IMR-90 (cell line): Measurements from ENCODE around the gene HSP90AA1. TPM values are rescaled to one million over a fixed set of nuclear protein-coding genes. Genes with fewer than 3 reads are reported as not detected.

Experiments used
- ATAC-seq: fragments of 200-7000 bp; cut with Tn5 transposase; 2 replicates; pipeline ENCODE4 v1.9.1; 2020; ENCODE audit warnings: low read depth, mild to moderate bottlenecking, moderate library complexity
- BruUV-seq: library from RNA; stranded (reverse); fragments of 400-500 nt; replicated peaks from 2 replicates; lab custom pipeline; 2021; lab: Mats Ljungman, UMichigan
- CTCF ChIA-PET: fragments of 300-600 bp; formaldehyde crosslinking; extraction: SDS; loops from one replicate; lab custom pipeline; 2021; ENCODE audit warnings: antibody characterized with exemption; lab: Yijun Ruan, JAX
- POLR2A ChIA-PET: fragments of 300-600 bp; sonication (Branson Sonifier 250); formaldehyde crosslinking; loops from one replicate; lab custom pipeline; 2022; ENCODE audit warnings: antibody characterized with exemption; ENCODE audit not compliant: unreplicated experiment; lab: Charles Lee
- DNase-seq: peaks from one replicate; pipeline ENCODE4 v3.0.0; 2013
- H2AFZ ChIP-seq: replicated peaks from 2 replicates; pipeline ENCODE3; 2013; ENCODE audit warnings: low read length, mild to moderate bottlenecking; ENCODE audit not compliant: poor library complexity
- H2AK5ac ChIP-seq: 2 replicates; pipeline ENCODE4 v1.6.1; 2013; ENCODE audit warnings: low read depth, low read length, inconsistent platforms
- H2AK9ac ChIP-seq: replicated peaks from 2 replicates; pipeline ENCODE3; 2013; ENCODE audit warnings: mild to moderate bottlenecking, low read depth, low read length, moderate library complexity; ENCODE audit not compliant: poor library complexity
- H2BK120ac ChIP-seq: 2 replicates; pipeline ENCODE4 v1.6.1; 2013; ENCODE audit warnings: low read depth, low read length, inconsistent platforms
- H2BK15ac ChIP-seq: 3 replicates; pipeline ENCODE4 v1.6.1; 2013; ENCODE audit warnings: low read depth, low read length, inconsistent platforms
- H2BK20ac ChIP-seq: 2 replicates; pipeline ENCODE4 v1.6.1; 2013; ENCODE audit warnings: low read depth, mild to moderate bottlenecking, inconsistent platforms, low read length, moderate library complexity
- H2BK5ac ChIP-seq: 2 replicates; pipeline ENCODE4 v1.6.1; 2013; ENCODE audit warnings: mild to moderate bottlenecking, low read depth, low read length, inconsistent platforms; ENCODE audit not compliant: poor library complexity, severe bottlenecking
- H3K14ac ChIP-seq: replicated peaks from 2 replicates; pipeline ENCODE4 v1.6.1; 2013; ENCODE audit warnings: low read depth, low read length, inconsistent platforms
- H3K18ac ChIP-seq: 2 replicates; pipeline ENCODE4 v1.6.1; 2013; ENCODE audit warnings: low read depth, low read length, control low read depth
- H3K23ac ChIP-seq: 2 replicates; pipeline ENCODE4 v1.6.1; 2013; ENCODE audit warnings: low read depth, low read length, inconsistent platforms
- H3K27ac ChIP-seq: 2 replicates; pipeline ENCODE4 v1.5.1; 2013; ENCODE audit warnings: mild to moderate bottlenecking, control low read depth, low read length; ENCODE audit not compliant: insufficient read depth
- H3K27me3 ChIP-seq: 2 replicates; pipeline ENCODE4 v1.6.1; 2013; ENCODE audit warnings: low read length; ENCODE audit not compliant: control insufficient read depth, insufficient read depth
- H3K36me3 ChIP-seq: 2 replicates; pipeline ENCODE4 v1.6.1; 2013; ENCODE audit warnings: low read length, mixed read lengths; ENCODE audit not compliant: control insufficient read depth, insufficient read depth
- H3K4ac ChIP-seq: 2 replicates; pipeline ENCODE4 v1.6.1; 2013; ENCODE audit warnings: low read depth, low read length, inconsistent platforms
- H3K4me1 ChIP-seq: 2 replicates; pipeline ENCODE4 v1.6.1; 2013; ENCODE audit warnings: low read length, mixed read lengths; ENCODE audit not compliant: control insufficient read depth, insufficient read depth
- H3K4me2 ChIP-seq: 2 replicates; pipeline ENCODE4 v1.6.1; 2013; ENCODE audit warnings: low read depth, mild to moderate bottlenecking, control low read depth, low read length, moderate library complexity
- H3K4me3 ChIP-seq: 2 replicates; pipeline ENCODE4 v1.5.1; 2013; ENCODE audit warnings: low read depth, mild to moderate bottlenecking, control low read depth, low read length, moderate library complexity; ENCODE audit not compliant: insufficient read depth
- H3K56ac ChIP-seq: 2 replicates; pipeline ENCODE4 v1.6.1; 2013; ENCODE audit warnings: low read length, inconsistent platforms; ENCODE audit not compliant: insufficient read depth; ENCODE audit errors: extremely low read depth
- H3K79me1 ChIP-seq, 2 experiments: 2 replicates each; pipeline ENCODE4 v1.6.1; 2013; ENCODE audit warnings: low read length in 2 of 2, inconsistent platforms in 1 of 2, low read depth in 1 of 2
- H3K9ac ChIP-seq: 2 replicates; pipeline ENCODE4 v1.6.1; 2013; ENCODE audit warnings: low read depth, low read length, control low read depth
- H3K9me1 ChIP-seq: 2 replicates; pipeline ENCODE4 v1.6.1; 2013; ENCODE audit warnings: low read length, inconsistent platforms; ENCODE audit not compliant: insufficient read depth
- H3K9me3 ChIP-seq: 2 replicates; pipeline ENCODE4 v1.6.1; 2013; ENCODE audit warnings: low read length; ENCODE audit not compliant: control insufficient read depth, insufficient read depth
- H4K20me1 ChIP-seq: 2 replicates; pipeline ENCODE4 v1.6.1; 2013; ENCODE audit warnings: low read length, inconsistent platforms; ENCODE audit not compliant: insufficient read depth
- H4K5ac ChIP-seq: 2 replicates; pipeline ENCODE4 v1.6.1; 2013; ENCODE audit warnings: mild to moderate bottlenecking, low read depth, low read length, control low read depth
- H4K8ac ChIP-seq, 2 experiments: 2 replicates each; pipeline ENCODE4 v1.6.1; 2013; ENCODE audit warnings: low read depth in 2 of 2, low read length in 2 of 2, control low read depth in 1 of 2, inconsistent platforms in 1 of 2
- H4K91ac ChIP-seq: 2 replicates; pipeline ENCODE4 v1.6.1; 2013; ENCODE audit warnings: low read depth, low read length, inconsistent platforms; ENCODE audit not compliant: insufficient read depth
- BHLHE40 ChIP-seq: fragments of 150-350 bp; IDR thresholded peaks from 2 replicates; pipeline ENCODE4 v1.6.1; 2016; ENCODE audit warnings: mild to moderate bottlenecking, low read depth, low read length
- CEBPB ChIP-seq: IDR thresholded peaks from 2 replicates; pipeline ENCODE4 v1.6.1; 2012; ENCODE audit warnings: low read depth, low read length, improper control_type of control experiment
- CHD1 ChIP-seq: IDR thresholded peaks from 2 replicates; pipeline ENCODE4 v1.6.1; 2012; ENCODE audit warnings: low read depth, low read length, improper control_type of control experiment
- CTCF ChIP-seq: conservative IDR thresholded peaks from 2 replicates; pipeline ENCODE4 v1.5.1; 2012; ENCODE audit warnings: mild to moderate bottlenecking, low read depth, low read length, improper control_type of control experiment
- ELK1 ChIP-seq: fragments of 150-350 bp; IDR thresholded peaks from 2 replicates; pipeline ENCODE4 v1.6.1; 2016; ENCODE audit warnings: low read depth, mild to moderate bottlenecking, low read length, moderate library complexity, borderline replicate concordance
- FOS ChIP-seq: fragments of 150-350 bp; IDR thresholded peaks from 2 replicates; pipeline ENCODE4 v1.6.1; 2016; ENCODE audit warnings: low read depth, low read length
- MAFK ChIP-seq: IDR thresholded peaks from 2 replicates; pipeline ENCODE4 v1.6.1; 2012; ENCODE audit warnings: low read depth, low read length, improper control_type of control experiment
- MAZ ChIP-seq: IDR thresholded peaks from 2 replicates; pipeline ENCODE4 v1.6.1; 2012; ENCODE audit warnings: low read depth, mild to moderate bottlenecking, low read length, improper control_type of control experiment, moderate library complexity, borderline replicate concordance
- MXI1 ChIP-seq: IDR thresholded peaks from 2 replicates; pipeline ENCODE4 v1.6.1; 2012; ENCODE audit warnings: low read depth, mild to moderate bottlenecking, low read length, moderate library complexity, borderline replicate concordance
- NFE2L2 ChIP-seq: fragments of 150-350 bp; IDR thresholded peaks from 2 replicates; pipeline ENCODE4 v1.6.1; 2016; ENCODE audit warnings: low read depth, mild to moderate bottlenecking, low read length
- POLR2A ChIP-seq: IDR thresholded peaks from 2 replicates; pipeline ENCODE4 v1.6.1; 2012; ENCODE audit warnings: mild to moderate bottlenecking, low read depth, low read length
- RAD21 ChIP-seq: IDR thresholded peaks from 2 replicates; pipeline ENCODE4 v1.6.1; 2012; ENCODE audit warnings: low read length, improper control_type of control experiment
- RCOR1 ChIP-seq: IDR thresholded peaks from 2 replicates; pipeline ENCODE4 v1.6.1; 2012; ENCODE audit warnings: mild to moderate bottlenecking, low read length, improper control_type of control experiment; ENCODE audit not compliant: insufficient replicate concordance
- RFX5 ChIP-seq: IDR thresholded peaks from 2 replicates; pipeline ENCODE4 v1.8.0; 2012; ENCODE audit warnings: low read depth, mild to moderate bottlenecking, low read length, moderate library complexity
- SMC3 ChIP-seq: fragments of 150-350 bp; IDR thresholded peaks from 2 replicates; pipeline ENCODE4 v1.6.1; 2016; ENCODE audit warnings: low read depth, mild to moderate bottlenecking, antibody characterized with exemption, low read length, moderate library complexity
- USF2 ChIP-seq: fragments of 150-350 bp; IDR thresholded peaks from 2 replicates; pipeline ENCODE4 v1.6.1; 2017; ENCODE audit warnings: mild to moderate bottlenecking, antibody characterized with exemption, low read length, low read depth
- WGBS, 2 experiments: methylation state at CpG; one replicate each; pipeline versions ENCODE4 v1.1.5 to v1.1.7; 2013; ENCODE audit warnings: missing lambda C conversion rate in 2 of 2; ENCODE audit not compliant: insufficient read length in 1 of 2; ENCODE audit errors: extremely low coverage in 2 of 2; 5-methylcytosine and 5-hydroxymethylcytosine counted together
- dilution Hi-C: fragments of 300-500 bp; cut with HindIII; formaldehyde crosslinking; loops from one replicate; pipeline ENCODE4 v1.14.3; 2018; ENCODE audit warnings: low sequenced_read_pairs; ENCODE audit not compliant: unreplicated experiment
- in situ Hi-C: fragments of 300-500 bp; cut with MboI; formaldehyde crosslinking; loops from 3 replicates; pipeline ENCODE4 v1.14.3; 2019; ENCODE audit warnings: low sequenced_read_pairs, inconsistent platforms, mixed read lengths
- intact Hi-C: fragments of 100-400 bp; cut with micrococcal nuclease; formaldehyde crosslinking; loops from 2 replicates; pipeline ENCODE4 v1.10.0; 2022
- polyA plus RNA-seq, 3 experiments: library from polyadenylated mRNA; depleted of rRNA; stranded (reverse); fragments of >200 nt; gene quantifications; 2 replicates each; pipeline ENCODE4 v1.2.3, GENCODE V29; 2012; ENCODE audit warnings: low replicate concordance in 1 of 3
- total RNA-seq: library from RNA; depleted of rRNA; stranded (reverse); fragments of >200 nt; gene quantifications from 2 replicates; pipeline ENCODE4 v1.2.3, GENCODE V29; 2012

Gene HSP90AA1
- total and polyA plus RNA-seq, 2 of the 4 experiments (the other 2 are of a cell fraction): 535 to 578 TPM

- in situ Hi-C loops (no loop called here), intact Hi-C loops (no loop called here), dilution Hi-C loops (no loop called here)
- H2BK5ac ChIP-seq: no peak overlapping the region
- H3K4ac ChIP-seq: no peak overlapping the region
- H3K9me1 ChIP-seq: peaks cover 6% of the 10 kb centered on the region
- peaks cover 32 to 37% of the 10 kb centered on the region in 2 experiments for H3K79me1 ChIP-seq
- H3K27ac ChIP-seq: no peak overlapping the region
- H2BK20ac ChIP-seq: no peak overlapping the region
- H3K4me3 ChIP-seq: no peak overlapping the region
- H3K14ac ChIP-seq: no peak overlapping the region
- no peak overlapping the region for H2BK15ac ChIP-seq
- no peak overlapping the region for H3K56ac ChIP-seq
- H3K9ac ChIP-seq: no peak overlapping the region
- H2AFZ ChIP-seq: no peak overlapping the region
- CTCF ChIA-PET: no interaction called here
- no peaks in the 10 kb centered on the region for H3K9me3 ChIP-seq
- H3K36me3 ChIP-seq: peaks cover 80% of the 10 kb centered on the region
- H4K8ac ChIP-seq: no peak overlapping the region
- no peak overlapping the region for H2AK5ac ChIP-seq
- WGBS, 2 experiments: 50% methylated on average over 1 of the region's 1 CpG; no CpG with 5 or more reads in 1 of the 2 experiments
- no peaks in the 10 kb centered on the region for H3K27me3 ChIP-seq
- DNase-seq: no peak
- H4K20me1 ChIP-seq: peaks cover 4% of the 10 kb centered on the region; the same call in 1 of the 2 replicates
- no peak overlapping the region for H2AK9ac ChIP-seq
- no TSS peak for BruUV-seq
- no peak overlapping the region for H4K5ac ChIP-seq
- H3K18ac ChIP-seq: no peak overlapping the region
- ATAC-seq: 0 out of 2 replicates have a peak, but pooled peaks have one; percentile 32
- H3K4me2 ChIP-seq: no peak overlapping the region
- no peak overlapping the region for H2BK120ac ChIP-seq
- H3K4me1 ChIP-seq: no peaks in the 10 kb centered on the region
- TF ChIP-seq NFE2L2 (no peak), RAD21 (no peak), RCOR1 (no peak), SMC3 (no peak), MAZ (no peak), CHD1 (no peak), CEBPB (no peak), FOS (no peak), USF2 (no peak), POLR2A (no peak), MAFK (no peak), CTCF (no peak), ELK1 (no peak), BHLHE40 (no peak), RFX5 (no peak), MXI1 (no peak)
- POLR2A ChIA-PET: no interaction called here
- no peak overlapping the region for H4K91ac ChIP-seq
- no peak overlapping the region for H3K23ac ChIP-seq
Observed at GRCh38 chr14:102037686-102038085, 49.2 kb downstream of the HSP90AA1 start.
